ENCODE results near the gene ENDOG.
A peak's percentile ranks its signal among the peaks of the same experiment; 100 is the strongest.
"Not testable (repeated sequence)": the region's sequence is repeated elsewhere in the genome, so short reads cannot be mapped to it uniquely, and the experiment has no call there.

ENDOG gene

GRCh38 chr9:128829477-128830251 is 11.4 kb downstream of the ENDOG start, which contains the start of gene SPOUT1:
SPOUT1 (minus strand) TSS chr9:128829794; CDS start chr9:128829780, 14 bp downstream.
- DNase-seq = peak; percentile 95

GRCh38 chr9:128833696-128834095 is 15.4 kb downstream of the ENDOG start:
- DNase-seq = no peak

- no peak for DNase-seq
Observed at GRCh38 chr9:128835246-128836210, 17.2 kb downstream of the ENDOG start.

- no peak for DNase-seq
Observed at GRCh38 chr9:128836509-128837145, 18.3 kb downstream of the ENDOG start.

GRCh38 chr9:128838338-128838737 is 20.0 kb downstream of the ENDOG start:
- no peak for DNase-seq

- no peak for DNase-seq
Observed at GRCh38 chr9:128840524-128840923, 22.2 kb downstream of the ENDOG start.

GRCh38 chr9:128841694-128842492 is 23.6 kb downstream of the ENDOG start:
- DNase-seq = no peak

GRCh38 chr9:128843171-128843570 is 24.9 kb downstream of the ENDOG start:
- not testable (repeated sequence) for DNase-seq

- no peak for DNase-seq
Observed at GRCh38 chr9:128845186-128845931, 27.1 kb downstream of the ENDOG start.

- no peak for DNase-seq
Observed at GRCh38 chr9:128846680-128847030, 28.4 kb downstream of the ENDOG start.

- DNase-seq = no peak
Observed at GRCh38 chr9:128847803-128848202, 29.5 kb downstream of the ENDOG start.

GRCh38 chr9:128851024-128851423 is 32.7 kb downstream of the ENDOG start:
- DNase-seq = not testable (repeated sequence)

- not testable (repeated sequence) for DNase-seq
Observed at GRCh38 chr9:128851779-128852600, 33.7 kb downstream of the ENDOG start.

GRCh38 chr9:128852646-128853045 is 34.3 kb downstream of the ENDOG start:
- DNase-seq = not testable (repeated sequence)

GRCh38 chr9:128854454-128854853 is 36.2 kb downstream of the ENDOG start:
- DNase-seq = not testable (repeated sequence)

GRCh38 chr9:128858476-128858875 is 40.2 kb downstream of the ENDOG start:
- DNase-seq = not testable (repeated sequence)

- DNase-seq = no peak
Observed at GRCh38 chr9:128860937-128861336, 42.6 kb downstream of the ENDOG start.

- DNase-seq = no peak
Observed at GRCh38 chr9:128861501-128861900, 43.2 kb downstream of the ENDOG start.

- DNase-seq = no peak
Observed at GRCh38 chr9:128862401-128862851, 44.1 kb downstream of the ENDOG start.

- peak; percentile 88 for DNase-seq
Observed at GRCh38 chr9:128863647-128864046, 45.3 kb downstream of the ENDOG start.

Measured in activated T-cell treated with anti-CD3 and anti-CD28 coated beads, Interleukin-2, amount 50 U/mL, for 1 hour (primary cell).